SK-N-MC (cell line): ENCODE data around the gene LRFN4.

Experiments
- DNase-seq: peaks from one replicate; pipeline ENCODE4 v3.0.0-alpha.2; 2011; ENCODE audit warnings: low read depth, low spot score
- H3K27ac ChIP-seq: fragments of 200-600 bp; sonication (generic); 2 replicates; pipeline ENCODE4 v1.5.1; 2016; ENCODE audit warnings: mixed run types
- H3K36me3 ChIP-seq: fragments of 200-600 bp; sonication (generic); 2 replicates; pipeline ENCODE4 v1.6.1; 2017; ENCODE audit warnings: antibody characterized with exemption, low read length, mixed read lengths; ENCODE audit not compliant: insufficient read depth
- H3K4me3 ChIP-seq: fragments of 200-600 bp; sonication (generic); 2 replicates; pipeline ENCODE4 v1.5.1; 2016
- H3K9ac ChIP-seq: fragments of 200-600 bp; sonication (generic); 2 replicates; pipeline ENCODE4 v1.8.0; 2017; ENCODE audit warnings: mixed run types, mixed read lengths; ENCODE audit not compliant: insufficient read length
- H3K9me3 ChIP-seq: fragments of 200-600 bp; sonication (generic); 2 replicates; pipeline ENCODE4 v1.6.1; 2017; ENCODE audit warnings: low read depth, mild to moderate bottlenecking, antibody characterized with exemption, low read length, moderate library complexity, mixed read lengths
- EZH2 ChIP-seq: fragments of 200-600 bp; sonication (generic); IDR thresholded peaks from one replicate; pipeline ENCODE4 v1.6.1; 2017; ENCODE audit warnings: antibody characterized with exemption
- FOXP2 ChIP-seq: optimal IDR thresholded peaks from 2 replicates; pipeline ENCODE3; 2011; ENCODE audit warnings: mild to moderate bottlenecking, moderate library complexity; ENCODE audit not compliant: insufficient read depth; ENCODE audit errors: extremely low read length, control extremely low read depth
- POLR2AphosphoS5 ChIP-seq: IDR thresholded peaks from 2 replicates; pipeline ENCODE4 v1.6.1; 2012; ENCODE audit warnings: mild to moderate bottlenecking, low read depth, low read length, borderline replicate concordance

Gene LRFN4

GRCh38 chr11:66881451-66881835 is 24.6 kb downstream of the LRFN4 start:
- Histone ChIP-seq H3K4me3 (no peak overlapping the region), H3K9me3 (no peaks in the 10 kb centered on the region), H3K36me3 (no peaks in the 10 kb centered on the region), H3K9ac (no peak overlapping the region), H3K27ac (peak overlapping the region; percentile 44; the same call in 1 of the 2 replicates)
- TF ChIP-seq EZH2 (no peak), FOXP2 (no peak), POLR2AphosphoS5 (no peak)
- DNase-seq = no peak

GRCh38 chr11:66881927-66882452 is 25.1 kb downstream of the LRFN4 start:
- no peak overlapping the region for H3K9ac ChIP-seq
- no peaks in the 10 kb centered on the region for H3K9me3 ChIP-seq
- H3K4me3 ChIP-seq = no peak overlapping the region
- no peak for TF ChIP-seq EZH2
- TF ChIP-seq FOXP2 = no peak
- no peak for TF ChIP-seq POLR2AphosphoS5
- DNase-seq = no peak
- no peaks in the 10 kb centered on the region for H3K36me3 ChIP-seq
- H3K27ac ChIP-seq = no peak overlapping the region

- H3K9me3 ChIP-seq = no peaks in the 10 kb centered on the region
- H3K36me3 ChIP-seq = no peaks in the 10 kb centered on the region
- no peak overlapping the region for H3K27ac ChIP-seq
- peak overlapping the region; percentile 43 for H3K4me3 ChIP-seq
- DNase-seq = no peak
- TF ChIP-seq POLR2AphosphoS5 = no peak
- TF ChIP-seq FOXP2 = no peak
- no peak for TF ChIP-seq EZH2
- H3K9ac ChIP-seq = peak overlapping the region; percentile 7
Observed at GRCh38 chr11:66882561-66883015, 25.7 kb downstream of the LRFN4 start.

GRCh38 chr11:66883016-66883965 is 26.4 kb downstream of the LRFN4 start:
- no peak for DNase-seq

GRCh38 chr11:66884443-66884842 is 27.6 kb downstream of the LRFN4 start:
- no peak overlapping the region for H3K27ac ChIP-seq
- TF ChIP-seq EZH2 (no peak), POLR2AphosphoS5 (no peak), FOXP2 (no peak)
- no peaks in the 10 kb centered on the region for H3K9me3 ChIP-seq
- DNase-seq = no peak
- H3K36me3 ChIP-seq = no peaks in the 10 kb centered on the region
- no peak overlapping the region for H3K4me3 ChIP-seq
- H3K9ac ChIP-seq = no peak overlapping the region

More at GRCh38 chr11:66883016-66883965, 26.4 kb downstream of the LRFN4 start:
- H3K9me3 ChIP-seq = no peaks in the 10 kb centered on the region
- H3K4me3 ChIP-seq = peak overlapping the region; percentile 43
- no peaks in the 10 kb centered on the region for H3K36me3 ChIP-seq
- H3K9ac ChIP-seq = peak overlapping the region; percentile 11
- TF ChIP-seq POLR2AphosphoS5 (no peak), FOXP2 (no peak), EZH2 (no peak)
- H3K27ac ChIP-seq = no peak overlapping the region

GRCh38 chr11:66885469-66885868 is 28.6 kb downstream of the LRFN4 start:
- no peak for TF ChIP-seq POLR2AphosphoS5
- no peak for TF ChIP-seq EZH2
- no peak for TF ChIP-seq FOXP2
- no peak overlapping the region for H3K27ac ChIP-seq
- no peaks in the 10 kb centered on the region for H3K36me3 ChIP-seq
- no peak overlapping the region for H3K9ac ChIP-seq
- no peak for DNase-seq
- H3K9me3 ChIP-seq = no peaks in the 10 kb centered on the region
- H3K4me3 ChIP-seq = no peak overlapping the region

- no peak overlapping the region for H3K4me3 ChIP-seq
- H3K9ac ChIP-seq = no peak overlapping the region
- H3K36me3 ChIP-seq = no peaks in the 10 kb centered on the region
- TF ChIP-seq POLR2AphosphoS5 (no peak), FOXP2 (no peak), EZH2 (no peak)
- DNase-seq = no peak
- H3K9me3 ChIP-seq = no peaks in the 10 kb centered on the region
- no peak overlapping the region for H3K27ac ChIP-seq
Observed at GRCh38 chr11:66885950-66886440, 29.1 kb downstream of the LRFN4 start.

GRCh38 chr11:66886671-66887221 is 29.9 kb downstream of the LRFN4 start:
- Histone ChIP-seq H3K9me3 (no peaks in the 10 kb centered on the region), H3K4me3 (peak overlapping the region; percentile 17; the same call in 1 of the 2 replicates), H3K27ac (peak overlapping the region; percentile 70), H3K36me3 (no peaks in the 10 kb centered on the region), H3K9ac (no peak overlapping the region)
- DNase-seq = no peak
- TF ChIP-seq POLR2AphosphoS5 (no peak), EZH2 (no peak), FOXP2 (no peak)
